A673 (cell line): Measurements from ENCODE around the gene SERPINH1. TPM values are rescaled to one million over a fixed set of nuclear protein-coding genes. Genes with fewer than 3 reads are reported as not detected.

Experiments used
- BruUV-seq: library from RNA; stranded (reverse); fragments of 400-500 nt; replicated peaks from 2 replicates; lab custom pipeline; 2021; lab: Mats Ljungman, UMichigan
- CTCF ChIA-PET: fragments of 300-600 bp; sonication (Branson Sonifier 250); formaldehyde crosslinking; loops from one replicate; lab custom pipeline; 2022; ENCODE audit warnings: antibody characterized with exemption; lab: Charles Lee
- POLR2A ChIA-PET: fragments of 300-600 bp; sonication (Branson Sonifier 250); formaldehyde crosslinking; loops from one replicate; lab custom pipeline; 2022; ENCODE audit warnings: antibody characterized with exemption; ENCODE audit not compliant: low non-redundant PET; lab: Charles Lee
- DNase-seq: peaks from one replicate; pipeline ENCODE4 v3.0.0-alpha.2; 2015; ENCODE audit warnings: low spot score
- H3K27ac ChIP-seq: fragments of 200-600 bp; sonication (generic); 2 replicates; pipeline ENCODE4 v1.5.1; 2016; ENCODE audit warnings: mixed run types, low read depth, mild to moderate bottlenecking, mixed read lengths, antibody characterized with exemption, low read length; ENCODE audit not compliant: poor library complexity, severe bottlenecking
- H3K27me3 ChIP-seq: fragments of 200-600 bp; sonication (generic); replicated peaks from 2 replicates; pipeline ENCODE4 v1.6.1; 2017; ENCODE audit warnings: mixed run types, low read depth, mild to moderate bottlenecking, mixed read lengths, antibody characterized with exemption, low read length; ENCODE audit not compliant: insufficient read depth, poor library complexity
- H3K36me3 ChIP-seq: fragments of 200-600 bp; sonication (generic); 2 replicates; pipeline ENCODE4 v1.6.1; 2016; ENCODE audit warnings: mixed run types, mild to moderate bottlenecking, mixed read lengths, antibody characterized with exemption, low read length; ENCODE audit not compliant: insufficient read depth, poor library complexity, severe bottlenecking
- H3K4me1 ChIP-seq: fragments of 200-600 bp; sonication (generic); 2 replicates; pipeline ENCODE4 v1.6.1; 2017; ENCODE audit warnings: mixed run types, mild to moderate bottlenecking, mixed read lengths, antibody characterized with exemption, low read length; ENCODE audit not compliant: insufficient read depth, poor library complexity, severe bottlenecking
- H3K4me3 ChIP-seq: fragments of 200-600 bp; sonication (generic); 2 replicates; pipeline ENCODE4 v1.5.1; 2016; ENCODE audit warnings: low read depth, mixed run types, mild to moderate bottlenecking, mixed read lengths, low read length; ENCODE audit not compliant: poor library complexity, severe bottlenecking
- H3K9me3 ChIP-seq: fragments of 200-600 bp; sonication (generic); 2 replicates; pipeline ENCODE4 v1.6.1; 2016; ENCODE audit warnings: mixed run types, low read depth, mild to moderate bottlenecking, mixed read lengths, antibody characterized with exemption, low read length; ENCODE audit not compliant: poor library complexity, severe bottlenecking
- EZH2 ChIP-seq: fragments of 200-600 bp; sonication (generic); IDR thresholded peaks from 2 replicates; pipeline ENCODE4 v1.6.1; 2017; ENCODE audit warnings: borderline replicate concordance, low read depth, mild to moderate bottlenecking, mixed read lengths, antibody characterized with exemption, low read length; ENCODE audit not compliant: poor library complexity, severe bottlenecking
- intact Hi-C: fragments of 100-400 bp; cut with micrococcal nuclease; formaldehyde crosslinking; loops from one replicate; pipeline ENCODE4 v1.10.0; 2022; ENCODE audit not compliant: unreplicated experiment
- total RNA-seq: library from RNA; stranded (reverse); gene quantifications from 2 replicates; pipeline ENCODE4 v1.2.3, GENCODE V29; 2021
- TF ChIP-seq, protein P1 (sequence below): fragments of 300-800, 200-600 bp; sonication (generic); conservative IDR thresholded peaks from 2 replicates; pipeline ENCODE4 v1.5.1; 2017; ENCODE audit warnings: low read depth, mild to moderate bottlenecking, antibody characterized with exemption, low read length, moderate library complexity, mixed read lengths

Gene SERPINH1
- total RNA-seq, 1 experiment from 2014 or later, result 268 TPM

DNA sequence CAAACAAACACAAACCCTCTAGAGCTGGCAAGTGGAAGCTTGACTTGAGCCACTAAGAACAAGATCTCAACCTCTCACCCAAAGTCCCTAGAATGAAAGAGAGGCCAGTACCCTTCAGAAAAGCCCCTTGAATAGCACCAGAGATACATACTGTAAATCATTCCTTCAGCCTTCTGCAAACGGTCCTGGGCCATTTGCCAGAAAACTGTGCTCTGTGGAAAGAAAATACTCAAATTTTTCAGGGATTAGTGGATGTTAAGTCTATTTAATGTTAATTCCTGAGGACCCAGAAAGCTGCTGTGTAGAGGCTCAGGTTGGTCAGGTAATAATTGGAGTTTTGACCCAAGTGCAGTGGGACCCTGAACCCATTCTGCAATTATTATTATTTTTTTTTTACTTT, 16.9 kb downstream of the SERPINH1 start:
- TF ChIP-seq, protein P1, sequence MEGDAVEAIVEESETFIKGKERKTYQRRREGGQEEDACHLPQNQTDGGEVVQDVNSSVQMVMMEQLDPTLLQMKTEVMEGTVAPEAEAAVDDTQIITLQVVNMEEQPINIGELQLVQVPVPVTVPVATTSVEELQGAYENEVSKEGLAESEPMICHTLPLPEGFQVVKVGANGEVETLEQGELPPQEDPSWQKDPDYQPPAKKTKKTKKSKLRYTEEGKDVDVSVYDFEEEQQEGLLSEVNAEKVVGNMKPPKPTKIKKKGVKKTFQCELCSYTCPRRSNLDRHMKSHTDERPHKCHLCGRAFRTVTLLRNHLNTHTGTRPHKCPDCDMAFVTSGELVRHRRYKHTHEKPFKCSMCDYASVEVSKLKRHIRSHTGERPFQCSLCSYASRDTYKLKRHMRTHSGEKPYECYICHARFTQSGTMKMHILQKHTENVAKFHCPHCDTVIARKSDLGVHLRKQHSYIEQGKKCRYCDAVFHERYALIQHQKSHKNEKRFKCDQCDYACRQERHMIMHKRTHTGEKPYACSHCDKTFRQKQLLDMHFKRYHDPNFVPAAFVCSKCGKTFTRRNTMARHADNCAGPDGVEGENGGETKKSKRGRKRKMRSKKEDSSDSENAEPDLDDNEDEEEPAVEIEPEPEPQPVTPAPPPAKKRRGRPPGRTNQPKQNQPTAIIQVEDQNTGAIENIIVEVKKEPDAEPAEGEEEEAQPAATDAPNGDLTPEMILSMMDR, result no peak
- no peak for TF ChIP-seq EZH2
- Histone ChIP-seq H3K9me3 (no peaks in the 10 kb centered on the region), H3K27ac (no peak overlapping the region), H3K4me1 (peaks cover 17% of the 10 kb centered on the region), H3K36me3 (peaks cover 2% of the 10 kb centered on the region), H3K4me3 (no peak overlapping the region), H3K27me3 (no peaks in the 10 kb centered on the region)
- ChIA-PET CTCF (no interaction called here), POLR2A (interaction anchor here (0.9 kb wide), 1 partner anchor 13 kb away, joined by 4 read pairs; no protein-coding TSS in a partner anchor)
- no TSS peak for BruUV-seq
- intact Hi-C loops, result no loop called here
- peak; percentile 39 for DNase-seq

DNA sequence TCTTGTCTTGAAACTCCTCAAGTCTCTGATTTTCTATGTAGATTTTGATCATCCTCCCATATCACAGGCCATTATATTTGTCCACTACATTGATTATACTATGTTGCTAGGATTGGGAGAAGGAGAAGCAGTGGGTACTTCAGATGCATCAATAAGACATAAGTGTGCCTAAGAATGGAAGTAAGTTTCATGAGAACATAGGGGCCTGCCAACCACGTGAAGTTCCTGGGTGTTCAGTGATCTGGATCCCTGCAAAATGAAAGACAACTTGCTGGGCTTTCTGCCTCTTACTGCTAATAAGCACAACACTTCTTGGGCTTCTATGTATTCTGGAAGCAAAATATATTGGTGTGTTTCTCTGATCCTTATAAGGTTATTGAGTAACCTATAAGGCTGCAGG, 17.8 kb downstream of the SERPINH1 start:
- ChIA-PET CTCF (no interaction called here), POLR2A (no interaction called here)
- TF ChIP-seq EZH2, result no peak
- TF ChIP-seq, protein P1, result no peak
- Histone ChIP-seq H3K4me3 (no peak overlapping the region), H3K27me3 (no peaks in the 10 kb centered on the region), H3K36me3 (no peaks in the 10 kb centered on the region), H3K9me3 (no peaks in the 10 kb centered on the region), H3K4me1 (peaks cover 20% of the 10 kb centered on the region), H3K27ac (no peak overlapping the region)
- intact Hi-C loops, result loop anchor here (5.0 kb wide), 1 partner anchor 82 kb away; no protein-coding TSS in a partner anchor
- no peak for DNase-seq
- no TSS peak for BruUV-seq

DNA sequence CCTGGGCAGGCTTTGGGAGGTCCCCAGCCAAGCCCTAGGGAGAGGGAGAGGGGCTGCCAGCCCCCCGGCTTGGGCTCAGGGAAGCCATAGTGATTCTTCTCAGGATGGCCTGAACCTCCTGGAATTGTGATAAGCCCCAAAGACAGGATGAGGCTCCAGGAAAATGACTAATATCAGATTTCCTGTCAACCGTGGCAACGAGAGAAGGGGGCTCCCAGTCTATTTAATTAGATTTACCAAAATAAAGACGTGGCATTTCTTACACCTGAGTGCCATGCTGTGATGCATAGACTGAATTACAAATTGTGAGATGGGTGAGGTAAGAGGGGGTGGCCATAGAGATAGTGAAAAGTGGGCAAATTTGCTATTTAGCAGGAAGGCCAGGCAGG, 20.4 kb downstream of the SERPINH1 start:
- CTCF ChIA-PET, result no interaction called here
- intact Hi-C loops, result loop anchor here (5.0 kb wide), 1 partner anchor 80 kb away; no protein-coding TSS in a partner anchor
- H3K27ac ChIP-seq, result peak overlapping the region; percentile 92
- TF ChIP-seq, protein P1, result no peak
- TF ChIP-seq EZH2, result no peak
- H3K36me3 ChIP-seq, result no peaks in the 10 kb centered on the region
- POLR2A ChIA-PET, result no interaction called here
- BruUV-seq, result no TSS peak
- peaks cover 20% of the 10 kb centered on the region for H3K4me1 ChIP-seq
- no peaks in the 10 kb centered on the region for H3K27me3 ChIP-seq
- H3K9me3 ChIP-seq, result no peaks in the 10 kb centered on the region
- no peak for DNase-seq
- H3K4me3 ChIP-seq, result peak overlapping the region; percentile 72
